Subcutaneous adipose tissue (tissue), 4 donors: Measurements from ENCODE around the gene AHRR. TPM values are rescaled to one million over a fixed set of nuclear protein-coding genes. Genes with fewer than 3 reads are reported as not detected.

Experiments
- CTCF ChIP-seq: fragments of 450-650 bp; IDR thresholded peaks from one replicate; pipeline ENCODE4 v1.5.1; 2016; ENCODE audit warnings: low read depth, mild to moderate bottlenecking, control low read depth, antibody characterized with exemption, moderate library complexity
- total RNA-seq, 4 donors: library from RNA; depleted of rRNA; stranded (reverse); fragments of >200 nt; gene quantifications; one replicate each; pipeline ENCODE4 v1.1.0, GENCODE V29; 2016

Gene AHRR
- total RNA-seq, 4 donors from 2014 or later = 0.34 to 1.1 (median 0.46) TPM

GRCh38 chr5:375921-376798 lies 54.6 kb downstream of the AHRR start:
- TF ChIP-seq CTCF = no peak

DNA sequence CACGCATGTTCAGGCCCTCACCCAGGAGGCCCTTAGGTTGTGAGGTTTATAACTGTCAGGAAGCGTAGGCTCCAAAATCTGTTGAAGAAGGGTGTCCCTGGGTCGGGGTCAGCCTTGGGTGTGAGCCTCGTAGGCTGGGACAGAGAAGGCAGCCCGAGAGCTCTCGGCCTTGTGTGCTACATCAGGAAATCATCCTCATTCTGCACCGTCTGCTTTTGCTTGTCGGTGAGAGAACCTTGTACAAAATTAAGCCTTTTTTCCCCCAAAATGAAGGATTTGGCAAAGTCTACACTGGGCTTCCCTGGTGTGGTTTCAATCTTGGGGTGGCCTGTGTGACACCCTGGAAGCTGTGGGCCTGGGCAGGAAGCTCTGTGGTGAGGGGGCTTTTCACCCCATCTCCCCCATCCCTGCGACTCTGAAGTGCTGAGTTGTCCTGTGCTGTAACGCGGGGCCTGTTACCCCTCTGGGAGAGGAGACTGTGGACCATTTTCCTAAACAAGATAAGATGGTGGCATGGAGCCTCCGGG lies 55.3 kb downstream of the AHRR start:
- no peak for TF ChIP-seq CTCF

- no peak for TF ChIP-seq CTCF
Measured at GRCh38 chr5:377326-377981, 55.9 kb downstream of the AHRR start.

DNA sequence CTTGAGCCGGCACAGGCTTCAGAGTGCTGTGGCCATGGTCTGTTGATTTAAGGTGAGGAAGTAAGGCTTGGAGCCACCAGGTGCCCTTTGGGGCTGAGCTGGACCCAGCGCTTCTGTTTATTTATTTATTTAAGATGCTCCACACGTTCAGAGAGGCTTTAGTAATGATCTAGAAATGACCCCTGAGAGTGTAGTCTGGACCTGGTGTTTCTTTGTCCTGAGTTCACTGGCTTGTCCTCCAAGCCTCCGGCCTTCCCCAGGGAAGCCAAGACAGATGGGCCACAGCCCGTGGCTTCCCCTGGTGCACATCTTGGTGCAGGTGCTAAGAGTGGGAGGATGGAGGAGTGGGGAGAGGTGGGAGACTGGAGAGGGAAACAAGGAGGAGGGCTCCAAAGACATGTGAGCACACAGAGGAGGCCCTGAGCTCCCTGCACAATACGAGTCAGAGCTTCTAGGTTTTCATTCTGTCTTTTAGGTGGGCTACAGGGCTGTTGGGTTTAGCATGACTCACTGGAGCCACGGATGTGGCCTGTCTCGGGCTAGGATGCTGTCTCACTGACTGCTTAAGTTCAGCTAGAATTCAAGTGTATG lies 56.9 kb downstream of the AHRR start:
- no peak for TF ChIP-seq CTCF

- TF ChIP-seq CTCF = no peak
Measured at GRCh38 chr5:378976-379742, 57.6 kb downstream of the AHRR start.

DNA sequence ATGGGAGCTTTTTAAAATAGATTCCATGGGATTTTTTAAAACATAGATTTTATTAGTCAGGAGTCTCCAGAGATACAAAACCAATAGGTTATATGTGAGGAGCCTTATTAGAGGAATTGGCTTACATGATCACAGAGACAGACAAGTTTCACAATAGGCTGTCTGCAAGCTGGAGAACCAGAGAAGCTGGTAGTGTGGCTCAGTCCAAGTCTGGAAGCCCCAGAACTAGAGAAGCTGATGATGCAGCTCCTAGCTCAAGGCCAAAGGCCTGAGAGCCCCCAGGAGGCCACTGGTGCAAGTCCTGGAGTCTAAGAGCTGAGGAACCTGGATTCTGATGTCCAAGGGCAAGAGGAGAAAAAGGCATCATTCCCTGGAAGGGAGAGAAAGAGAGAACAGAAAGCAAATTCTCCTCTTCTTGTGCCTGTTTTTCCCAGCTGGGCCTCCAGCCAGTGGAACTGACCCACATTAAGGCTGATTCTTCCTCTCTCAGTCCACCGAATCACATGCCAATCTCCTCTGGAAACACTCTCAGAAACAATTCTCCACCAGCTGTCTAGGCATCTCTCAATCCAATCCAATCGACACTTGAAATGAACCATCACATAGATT lies 59.3 kb downstream of the AHRR start:
- TF ChIP-seq CTCF = no peak
